HEK293T (cell line): ENCODE measurements around the gene HLCS.
"Not testable (repeated sequence)": the region's sequence is repeated elsewhere in the genome, so short reads cannot be mapped to it uniquely, and the experiment has no call there.

ENCODE experiments used
- CTCF ChIA-PET: fragments of 350-600 bp; formaldehyde crosslinking; extraction: SDS; loops from one replicate; lab custom pipeline; 2021; ENCODE audit warnings: antibody characterized with exemption, inconsistent platforms; lab: Yijun Ruan, JAX
- POLR2A ChIA-PET: fragments of 350-600 bp; formaldehyde crosslinking; extraction: SDS; loops from one replicate; lab custom pipeline; 2020; ENCODE audit warnings: antibody characterized with exemption, inconsistent platforms; lab: Yijun Ruan, JAX
- DNase-seq: peaks from one replicate; pipeline ENCODE4 v3.0.0; 2012; ENCODE audit warnings: mixed read lengths; ENCODE audit errors: extremely low spot score
- ARNT ChIP-seq: fragments of 450-650 bp; IDR thresholded peaks from 2 replicates; pipeline ENCODE4 v1.6.1; 2017; ENCODE audit warnings: mild to moderate bottlenecking
- BHLHE40 ChIP-seq: fragments of 450-650 bp; IDR thresholded peaks from 2 replicates; pipeline ENCODE4 v1.6.1; 2016; ENCODE audit warnings: mild to moderate bottlenecking, moderate library complexity, borderline replicate concordance
- CTBP1 ChIP-seq: fragments of 450-650 bp; IDR thresholded peaks from 2 replicates; pipeline ENCODE4 v1.6.1; 2016; ENCODE audit warnings: borderline replicate concordance
- ELF4 ChIP-seq: fragments of 450-650 bp; IDR thresholded peaks from 2 replicates; pipeline ENCODE4 v1.6.1; 2017; ENCODE audit warnings: antibody characterized with exemption
- FOXA1 ChIP-seq: fragments of 450-650 bp; IDR thresholded peaks from 2 replicates; pipeline ENCODE4 v1.6.1; 2016; ENCODE audit warnings: mild to moderate bottlenecking
- FOXK2 ChIP-seq: fragments of 450-650 bp; IDR thresholded peaks from 2 replicates; pipeline ENCODE4 v1.6.1; 2016; ENCODE audit warnings: mild to moderate bottlenecking
- FOXM1 ChIP-seq: fragments of 450-650 bp; IDR thresholded peaks from 2 replicates; pipeline ENCODE4 v1.6.1; 2017; ENCODE audit warnings: mild to moderate bottlenecking, borderline replicate concordance
- HDGF ChIP-seq: fragments of 450-650 bp; IDR thresholded peaks from 2 replicates; pipeline ENCODE4 v1.6.1; 2017; ENCODE audit warnings: antibody characterized with exemption, borderline replicate concordance
- L3MBTL2 ChIP-seq: fragments of 450-650 bp; conservative IDR thresholded peaks from 2 replicates; pipeline ENCODE4 v1.6.1; 2016; ENCODE audit warnings: mild to moderate bottlenecking
- LEF1 ChIP-seq: fragments of 450-650 bp; IDR thresholded peaks from 2 replicates; pipeline ENCODE4 v1.6.1; 2017; ENCODE audit warnings: mild to moderate bottlenecking, borderline replicate concordance
- NFRKB ChIP-seq: fragments of 450-650 bp; IDR thresholded peaks from 2 replicates; pipeline ENCODE4 v1.6.1; 2016; ENCODE audit warnings: mild to moderate bottlenecking, moderate library complexity
- PKNOX1 ChIP-seq: fragments of 450-650 bp; IDR thresholded peaks from 2 replicates; pipeline ENCODE4 v1.6.1; 2016
- SP1 ChIP-seq: fragments of 450-650 bp; IDR thresholded peaks from 2 replicates; pipeline ENCODE4 v1.6.1; 2017
- SUZ12 ChIP-seq: fragments of 450-650 bp; IDR thresholded peaks from 2 replicates; pipeline ENCODE4 v1.6.1; 2016; ENCODE audit warnings: mild to moderate bottlenecking
- TARDBP ChIP-seq: fragments of 450-650 bp; IDR thresholded peaks from 2 replicates; pipeline ENCODE4 v1.6.1; 2016
- ZNF384 ChIP-seq: fragments of 450-650 bp; IDR thresholded peaks from 2 replicates; pipeline ENCODE4 v1.6.1; 2016

Gene HLCS

GRCh38 chr21:36990508-36991205 lies 24.2 kb upstream of the HLCS start:
- CTCF ChIA-PET, result interaction anchor here (0.9 to 2.7 kb wide), 5 partner anchors 12 to 96 kb away, joined by 3 to 7 read pairs (median 4); no protein-coding TSS in a partner anchor
- no peak for DNase-seq
- TF ChIP-seq PKNOX1 (no peak), L3MBTL2 (peak; percentile 25), LEF1 (no peak), FOXM1 (no peak)
- POLR2A ChIA-PET, result interaction anchor here (0.9 to 2.0 kb wide), 4 partner anchors 9 to 24 kb away, joined by 3 to 9 read pairs (median 4); no protein-coding TSS in a partner anchor

GRCh38 chr21:36989699-36990507 lies 23.4 kb upstream of the HLCS start:
- POLR2A ChIA-PET, result interaction anchor here (0.9 to 2.0 kb wide), 7 partner anchors 10 to 395 kb away, joined by 3 to 9 read pairs (median 3); no protein-coding TSS in a partner anchor
- CTCF ChIA-PET, result interaction anchor here (0.5 to 2.7 kb wide), 9 partner anchors 9 to 97 kb away, joined by 3 to 7 read pairs (median 4); no protein-coding TSS in a partner anchor
- peak; percentile 97 for DNase-seq
- TF ChIP-seq LEF1, result peak; percentile 36; the same call in 1 of the 2 replicates
- TF ChIP-seq L3MBTL2, result peak; percentile 97
- TF ChIP-seq SP1, result no peak
- TF ChIP-seq HDGF, result no peak
- TF ChIP-seq ARNT, result peak; percentile 36; the same call in 1 of the 2 replicates
- no peak for TF ChIP-seq FOXK2
- TF ChIP-seq ELF4, result no peak
- no peak for TF ChIP-seq CTBP1
- TF ChIP-seq NFRKB, result no peak
- TF ChIP-seq FOXA1, result no peak
- TF ChIP-seq TARDBP, result no peak
- no peak for TF ChIP-seq SUZ12
- TF ChIP-seq BHLHE40, result no peak
- TF ChIP-seq FOXM1, result no peak
- no peak for TF ChIP-seq PKNOX1
- no peak for TF ChIP-seq ZNF384

DNA sequence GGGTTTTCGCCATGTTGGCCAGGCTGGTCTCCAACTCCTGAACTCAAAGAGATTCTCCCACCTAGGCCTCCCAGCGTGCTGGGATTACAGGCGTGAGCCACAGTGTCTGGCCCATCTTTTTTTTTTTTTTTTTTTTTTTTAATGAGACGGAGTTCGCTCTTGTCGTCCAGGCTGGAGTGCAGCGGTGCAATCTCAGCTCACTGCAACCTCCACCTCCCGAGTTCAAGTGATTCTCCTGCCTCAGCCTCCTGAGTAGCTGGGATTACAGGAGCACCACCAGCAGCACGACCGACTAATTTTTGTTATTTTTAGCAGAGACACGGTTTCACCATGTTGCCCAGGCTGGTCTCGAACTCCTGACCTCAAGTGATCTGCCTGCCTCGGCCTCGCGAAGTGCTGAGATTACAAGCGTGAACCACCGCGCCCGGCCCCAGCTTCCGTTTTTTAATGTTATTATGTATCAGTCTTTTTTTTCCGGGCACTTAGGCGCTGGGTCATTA lies 22.8 kb upstream of the HLCS start:
- POLR2A ChIA-PET, result interaction anchor here (1.0 to 2.0 kb wide), 4 partner anchors 12 to 396 kb away, joined by 3 to 9 read pairs (median 4); no protein-coding TSS in a partner anchor
- DNase-seq, result not testable (repeated sequence)
- TF ChIP-seq ZNF384 (peak; percentile 39; the same call in 1 of the 2 replicates), L3MBTL2 (peak; percentile 99)
- CTCF ChIA-PET, result interaction anchor here (0.5 to 2.7 kb wide), 7 partner anchors 9 to 97 kb away, joined by 3 to 7 read pairs (median 4); no protein-coding TSS in a partner anchor

DNA sequence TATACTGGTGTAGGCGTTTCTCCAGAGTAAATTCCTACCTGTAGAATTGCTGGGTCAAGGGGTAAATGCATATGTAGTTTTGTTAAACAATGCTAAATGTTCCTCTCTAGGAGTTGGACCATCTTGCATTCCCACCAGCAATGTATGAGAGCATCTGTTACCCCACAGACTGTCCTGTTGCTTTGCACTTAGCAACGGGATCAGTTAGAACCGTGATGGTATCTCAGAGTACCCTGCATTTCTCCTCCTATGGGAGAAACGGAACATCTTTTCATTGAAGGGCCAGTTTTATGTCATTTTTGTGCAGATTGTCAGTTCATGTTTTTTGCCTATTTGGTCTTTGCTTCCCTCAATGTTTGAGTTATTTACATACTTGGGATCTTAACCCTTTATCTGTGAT lies 22.1 kb upstream of the HLCS start:
- no peak for TF ChIP-seq ELF4
- no peak for TF ChIP-seq LEF1
- TF ChIP-seq CTBP1, result no peak
- TF ChIP-seq ARNT, result no peak
- TF ChIP-seq BHLHE40, result no peak
- TF ChIP-seq HDGF, result no peak
- no peak for TF ChIP-seq SP1
- no peak for TF ChIP-seq SUZ12
- no peak for TF ChIP-seq NFRKB
- TF ChIP-seq PKNOX1, result no peak
- TF ChIP-seq FOXA1, result no peak
- TF ChIP-seq FOXM1, result no peak
- no peak for TF ChIP-seq ZNF384
- no peak for TF ChIP-seq TARDBP
- TF ChIP-seq FOXK2, result no peak
- TF ChIP-seq L3MBTL2, result no peak
- no peak for DNase-seq
- ChIA-PET CTCF (no interaction called here), POLR2A (interaction anchor here (2.0 kb wide), 1 partner anchor 22 kb away, joined by 9 read pairs; no protein-coding TSS in a partner anchor)

- CTCF ChIA-PET, result no interaction called here
- POLR2A ChIA-PET, result no interaction called here
- TF ChIP-seq FOXK2 (no peak), FOXM1 (no peak), CTBP1 (no peak), TARDBP (no peak), SP1 (no peak), NFRKB (no peak), ELF4 (no peak), PKNOX1 (no peak), ZNF384 (no peak), LEF1 (no peak), ARNT (no peak), BHLHE40 (no peak), HDGF (no peak)
- no peak for DNase-seq
These were observed 21.4 kb upstream of the HLCS start for GRCh38 chr21:36987845-36988244.
